Right atrium auricular region (tissue), 2 donors: Measurements from ENCODE around the gene SPSB4. TPM values are rescaled to one million over a fixed set of nuclear protein-coding genes. Genes with fewer than 3 reads are reported as not detected.

Source experiments
- DNase-seq: peaks from one replicate; pipeline ENCODE4 v3.0.0-alpha.2; 2019; ENCODE audit warnings: low spot score
- H3K27ac ChIP-seq, 2 donors: fragments of 200-600 bp; sonication (generic); 1 replicate in 1 of 2; 2 replicates in 1 of 2; pipeline ENCODE4 v1.5.1; 2016 to 2019
- H3K27me3 ChIP-seq, 2 donors: fragments of 200-600 bp; sonication (generic); one replicate each; pipeline versions ENCODE4 v1.5.1 to v1.6.0; 2017 to 2019
- H3K36me3 ChIP-seq: fragments of 200-600 bp; sonication (generic); one replicate; pipeline ENCODE4 v1.5.1; 2016
- H3K4me1 ChIP-seq, 2 donors: fragments of 200-600 bp; sonication (generic); one replicate each; pipeline versions ENCODE4 v1.5.1 to v1.6.0; 2017 to 2019
- H3K4me3 ChIP-seq, 2 donors: fragments of 200-600 bp; sonication (generic); 1 replicate in 1 of 2; 2 replicates in 1 of 2; pipeline ENCODE4 v1.5.1; 2017 to 2019; ENCODE audit warnings: mild to moderate bottlenecking in 1 of 2, moderate library complexity in 1 of 2
- H3K9me3 ChIP-seq, 2 donors: fragments of 200-600 bp; sonication (generic); one replicate each; pipeline ENCODE4 v1.5.1; 2019
- total RNA-seq, 2 donors: library from RNA; depleted of rRNA; stranded (reverse); fragments of >200 nt; gene quantifications; one replicate each; pipeline ENCODE4 v1.1.0, GENCODE V29; 2016
- TF ChIP-seq, protein P1 (sequence below), 2 donors: fragments of 200-600 bp; sonication (generic); IDR thresholded peaks; one replicate each; pipeline ENCODE4 v1.5.1; 2019; ENCODE audit warnings: antibody characterized with exemption in 2 of 2

SPSB4 gene
- total RNA-seq, 2 donors from 2014 or later: 1.8 to 6.9 TPM

DNA sequence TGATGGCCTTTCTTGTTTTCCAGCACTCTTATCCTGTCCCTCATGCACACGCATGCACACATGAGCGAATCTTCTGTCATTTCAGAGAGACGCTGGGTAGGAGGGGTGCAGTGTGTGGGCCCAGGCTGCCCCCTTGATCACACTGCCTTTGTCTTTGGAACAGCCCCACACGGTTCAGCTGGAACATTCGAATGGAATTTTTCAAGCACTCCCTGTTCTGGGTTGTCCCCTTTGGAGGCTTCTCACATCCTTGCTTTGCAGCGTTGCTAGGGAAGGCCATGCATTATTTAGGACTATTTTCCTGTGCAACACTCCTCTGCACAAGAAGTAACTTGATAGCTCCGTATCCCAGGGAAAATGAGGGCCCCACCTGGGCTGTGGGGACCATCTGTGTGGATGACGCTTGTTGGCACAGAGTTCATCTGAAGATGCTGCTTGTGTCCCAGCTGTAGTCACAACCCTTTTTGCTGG is 78.4 kb downstream of the SPSB4 start:
- no peaks in the 10 kb centered on the region for H3K9me3 ChIP-seq
- no peaks in the 10 kb centered on the region for H3K36me3 ChIP-seq
- DNase-seq: peak; percentile 23
- TF ChIP-seq, protein P1, sequence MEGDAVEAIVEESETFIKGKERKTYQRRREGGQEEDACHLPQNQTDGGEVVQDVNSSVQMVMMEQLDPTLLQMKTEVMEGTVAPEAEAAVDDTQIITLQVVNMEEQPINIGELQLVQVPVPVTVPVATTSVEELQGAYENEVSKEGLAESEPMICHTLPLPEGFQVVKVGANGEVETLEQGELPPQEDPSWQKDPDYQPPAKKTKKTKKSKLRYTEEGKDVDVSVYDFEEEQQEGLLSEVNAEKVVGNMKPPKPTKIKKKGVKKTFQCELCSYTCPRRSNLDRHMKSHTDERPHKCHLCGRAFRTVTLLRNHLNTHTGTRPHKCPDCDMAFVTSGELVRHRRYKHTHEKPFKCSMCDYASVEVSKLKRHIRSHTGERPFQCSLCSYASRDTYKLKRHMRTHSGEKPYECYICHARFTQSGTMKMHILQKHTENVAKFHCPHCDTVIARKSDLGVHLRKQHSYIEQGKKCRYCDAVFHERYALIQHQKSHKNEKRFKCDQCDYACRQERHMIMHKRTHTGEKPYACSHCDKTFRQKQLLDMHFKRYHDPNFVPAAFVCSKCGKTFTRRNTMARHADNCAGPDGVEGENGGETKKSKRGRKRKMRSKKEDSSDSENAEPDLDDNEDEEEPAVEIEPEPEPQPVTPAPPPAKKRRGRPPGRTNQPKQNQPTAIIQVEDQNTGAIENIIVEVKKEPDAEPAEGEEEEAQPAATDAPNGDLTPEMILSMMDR (IDR thresholded peaks at IDR 0.05): no peak
- no peaks in the 10 kb centered on the region for H3K27me3 ChIP-seq
- H3K4me1 ChIP-seq: peaks cover 0 to 15% of the 10 kb centered on the region in 2 donors
- no peak overlapping the region for H3K27ac ChIP-seq
- no peak overlapping the region for H3K4me3 ChIP-seq

DNA sequence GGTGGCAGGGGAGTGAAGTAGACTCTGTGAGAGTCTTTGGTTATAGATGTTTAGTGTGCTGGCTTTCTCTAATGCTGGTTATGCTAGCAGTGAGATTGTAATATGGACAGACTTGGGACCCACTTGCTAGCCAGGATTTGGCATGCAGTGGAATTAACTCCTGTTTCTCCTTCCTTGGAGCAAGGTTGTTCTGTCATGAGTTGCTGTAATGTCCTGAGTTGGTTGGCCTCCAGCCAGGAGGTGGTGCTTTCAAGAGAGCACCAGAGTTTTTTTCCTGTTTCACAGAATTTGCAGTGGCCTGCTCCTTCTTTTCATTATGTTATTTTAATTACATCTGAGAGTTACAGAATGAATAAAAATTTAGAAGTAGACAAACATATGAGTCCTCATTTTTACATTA is 92.4 kb downstream of the SPSB4 start:
- DNase-seq: no peak
- H3K4me3 ChIP-seq: no peak overlapping the region
- no peaks in the 10 kb centered on the region for H3K27me3 ChIP-seq
- no peak overlapping the region for H3K27ac ChIP-seq
- H3K36me3 ChIP-seq: no peaks in the 10 kb centered on the region
- H3K4me1 ChIP-seq: no peaks in the 10 kb centered on the region
- H3K9me3 ChIP-seq: peaks cover 0 to 13% of the 10 kb centered on the region in 2 donors
- TF ChIP-seq, protein P1 (IDR thresholded peaks at IDR 0.05): no peak

DNA sequence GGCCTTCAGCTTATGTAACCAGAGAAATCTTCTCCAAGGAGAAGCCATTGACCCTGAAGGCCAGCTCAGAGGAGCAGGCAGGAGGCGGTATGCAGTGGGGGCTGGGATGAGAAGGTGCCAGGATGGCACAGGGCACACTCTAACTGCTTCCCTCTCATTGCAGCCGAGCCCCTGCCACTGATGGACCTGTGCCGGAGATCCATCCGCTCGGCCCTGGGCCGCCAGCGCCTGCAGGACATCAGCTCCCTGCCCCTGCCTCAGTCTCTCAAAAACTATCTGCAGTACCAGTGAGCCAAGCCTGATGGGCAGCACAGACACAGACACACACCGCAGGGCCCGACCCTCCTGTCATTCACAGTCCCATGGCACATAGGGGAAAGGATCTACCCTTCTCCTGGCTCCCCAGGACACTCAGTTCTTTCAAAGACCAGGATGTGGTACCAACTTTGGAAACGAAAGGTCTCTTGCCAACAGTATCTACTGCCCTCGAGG is 95.9 kb downstream of the SPSB4 start:
- H3K27ac ChIP-seq: no peak overlapping the region
- no peak overlapping the region for H3K4me3 ChIP-seq
- TF ChIP-seq, protein P1 (IDR thresholded peaks at IDR 0.05): no peak
- H3K4me1 ChIP-seq: peaks cover 0 to 15% of the 10 kb centered on the region in 2 donors
- no peak for DNase-seq
- H3K36me3 ChIP-seq: no peaks in the 10 kb centered on the region
- peaks cover 0 to 1% of the 10 kb centered on the region in 2 donors for H3K9me3 ChIP-seq
- H3K27me3 ChIP-seq: no peaks in the 10 kb centered on the region

DNA sequence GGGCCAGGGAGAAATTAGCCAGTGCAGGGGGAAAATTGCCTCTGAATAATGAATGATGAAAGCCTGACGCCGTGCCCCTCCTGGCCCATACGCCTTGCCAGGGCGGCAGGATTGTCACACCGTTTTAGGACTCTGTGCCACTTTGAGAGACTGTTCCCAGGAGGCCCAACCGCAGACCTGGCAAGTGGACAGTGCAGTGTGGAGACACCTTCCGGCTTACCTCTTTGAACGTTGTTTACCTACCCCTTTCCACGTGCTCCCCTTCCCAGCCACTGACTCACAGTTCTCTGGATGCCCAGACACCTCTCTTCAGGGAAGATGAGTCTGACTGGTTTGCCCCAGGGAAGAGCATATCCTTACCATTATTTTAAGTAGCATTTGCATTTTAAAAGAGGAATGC is 96.5 kb downstream of the SPSB4 start:
- Histone ChIP-seq H3K4me3 (no peak overlapping the region), H3K4me1 (peaks cover 0 to 19% of the 10 kb centered on the region in 2 donors), H3K36me3 (no peaks in the 10 kb centered on the region), H3K9me3 (no peaks in the 10 kb centered on the region), H3K27me3 (no peaks in the 10 kb centered on the region), H3K27ac (no peak overlapping the region)
- no peak for DNase-seq
- TF ChIP-seq, protein P1 (IDR thresholded peaks at IDR 0.05): no peak

DNA sequence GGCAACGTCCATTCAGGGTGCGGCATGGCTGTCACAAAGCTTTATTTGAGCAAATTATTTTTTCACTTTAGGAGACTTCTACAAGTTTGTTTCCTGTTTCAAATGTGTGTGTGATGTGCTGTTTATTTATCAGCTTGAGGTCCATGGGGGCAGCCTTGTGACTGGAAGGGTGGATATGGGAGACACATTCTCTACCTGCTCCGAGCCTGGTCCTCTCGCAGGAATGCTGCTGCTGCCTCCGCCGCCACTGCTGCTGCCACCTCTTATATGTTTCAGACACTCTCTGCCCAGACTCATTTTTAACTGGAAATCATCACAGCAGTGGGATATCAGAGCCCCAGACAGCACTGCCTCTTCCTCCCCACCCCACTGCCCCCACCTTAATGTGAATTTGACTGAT is 97.0 kb downstream of the SPSB4 start:
- Histone ChIP-seq H3K27me3 (no peaks in the 10 kb centered on the region), H3K4me1 (peaks cover 0 to 25% of the 10 kb centered on the region in 2 donors), H3K36me3 (no peaks in the 10 kb centered on the region), H3K27ac (no peak overlapping the region), H3K4me3 (no peak overlapping the region), H3K9me3 (no peaks in the 10 kb centered on the region)
- TF ChIP-seq, protein P1 (IDR thresholded peaks at IDR 0.05): no peak
- DNase-seq: no peak

DNA sequence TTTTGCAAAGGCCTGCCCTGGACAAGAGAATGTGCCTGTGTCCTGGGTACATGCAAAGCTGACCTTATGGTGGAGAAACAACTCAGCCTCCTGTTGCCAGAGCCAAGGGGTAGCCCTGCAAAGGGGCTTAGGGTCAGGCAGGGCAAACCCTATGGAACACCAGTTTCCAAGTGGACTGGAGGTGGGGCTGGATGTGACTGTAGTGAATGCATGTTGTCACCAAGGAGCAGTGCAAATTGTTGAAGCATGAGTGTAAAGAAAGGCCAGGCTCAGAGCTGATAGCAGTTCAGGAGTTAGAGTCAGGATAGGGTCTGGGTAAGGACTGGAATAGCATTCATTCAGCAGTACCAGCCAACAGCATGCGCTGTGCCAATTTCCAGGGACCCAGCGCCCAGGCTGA is 97.6 kb downstream of the SPSB4 start:
- Histone ChIP-seq H3K36me3 (no peaks in the 10 kb centered on the region), H3K27me3 (no peaks in the 10 kb centered on the region), H3K4me3 (no peak overlapping the region), H3K27ac (no peak overlapping the region), H3K9me3 (no peaks in the 10 kb centered on the region), H3K4me1 (peaks cover 0 to 27% of the 10 kb centered on the region in 2 donors)
- TF ChIP-seq, protein P1 (IDR thresholded peaks at IDR 0.05): no peak
- DNase-seq: no peak
